GM21737 (cell line): ENCODE measurements around the gene GLB1L2.

ENCODE experiments used
- ATAC-seq: cut with Tn5 transposase; IDR thresholded peaks from one replicate; pipeline ENCODE4 v1.9.1; 2021; ENCODE audit warnings: mild to moderate bottlenecking, moderate library complexity; ENCODE audit not compliant: unreplicated experiment

GLB1L2 gene

DNA sequence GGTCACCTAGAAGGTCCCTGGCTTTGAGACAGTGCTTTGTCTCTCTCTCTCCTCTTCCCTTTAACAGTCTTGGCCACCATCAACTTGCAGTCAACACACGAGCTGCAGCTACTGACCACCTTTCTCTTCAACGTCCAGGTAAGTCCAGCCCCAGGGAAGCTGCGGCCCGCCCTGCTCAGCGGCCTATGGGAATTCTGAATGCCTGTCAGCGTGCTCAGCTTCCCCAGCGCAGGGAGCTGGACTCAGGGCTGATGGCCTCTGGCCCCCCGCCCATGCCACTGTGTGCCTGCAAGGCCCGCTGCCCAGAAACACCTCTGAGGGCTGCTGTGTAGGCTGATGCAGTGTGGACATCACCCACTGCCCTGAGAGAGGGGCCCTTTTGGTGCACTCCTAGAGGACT is 32.5 kb downstream of the GLB1L2 start:
- no peak for ATAC-seq

- no peak for ATAC-seq
These were observed 33.5 kb downstream of the GLB1L2 start for GRCh38 chr11:134365011-134365925.

- ATAC-seq: no peak
These were observed 34.5 kb downstream of the GLB1L2 start for GRCh38 chr11:134366254-134366653.

- no peak for ATAC-seq
These were observed 36.0 kb downstream of the GLB1L2 start for GRCh38 chr11:134367781-134368180.

- ATAC-seq: no peak
These were observed 38.1 kb downstream of the GLB1L2 start for GRCh38 chr11:134369656-134370525.

DNA sequence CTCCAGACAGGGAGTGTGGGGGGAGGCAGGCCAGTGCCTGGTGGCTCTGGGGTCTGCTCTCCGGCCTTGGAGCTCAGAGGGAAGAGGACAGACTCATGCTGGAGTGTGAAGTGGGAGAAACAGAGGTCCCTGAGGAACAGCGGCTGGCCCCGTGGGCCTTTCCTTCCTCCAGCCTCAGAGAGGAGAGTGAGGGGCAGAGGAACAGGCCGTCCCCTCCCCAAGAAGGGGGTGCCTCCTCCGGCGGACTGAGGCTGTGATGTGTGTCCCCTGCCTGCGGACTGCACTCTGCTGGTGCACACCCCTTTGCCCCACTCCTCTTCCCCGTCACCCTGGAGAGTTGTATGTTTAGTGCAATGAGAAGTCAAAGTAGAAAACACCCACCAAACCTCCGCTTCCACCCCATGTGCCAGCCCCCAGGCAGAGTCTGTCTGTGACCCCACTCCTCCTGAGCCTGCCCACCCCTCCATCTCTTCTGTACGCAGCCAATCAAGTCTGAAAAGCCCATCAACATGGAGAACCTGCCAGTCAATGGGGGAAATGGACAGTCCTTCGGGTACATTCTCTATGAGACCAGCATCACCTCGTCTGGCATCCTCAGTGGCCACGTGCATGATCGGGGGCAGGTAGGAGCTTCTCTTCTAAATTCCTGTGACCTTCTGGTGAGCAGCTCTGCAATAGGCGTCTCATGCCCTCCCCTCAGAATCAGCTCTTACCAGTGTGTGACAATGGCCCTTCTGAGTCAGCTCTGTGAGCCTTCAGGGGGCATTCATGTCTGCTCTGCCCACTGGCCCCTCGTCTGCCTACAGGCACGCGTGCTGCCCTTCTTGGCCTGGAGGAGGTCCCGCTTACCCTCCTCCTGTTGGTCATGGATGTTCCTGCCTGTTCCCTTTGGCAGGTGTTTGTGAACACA is 39.0 kb downstream of the GLB1L2 start:
- ATAC-seq: no peak

- ATAC-seq: no peak
These were observed 39.8 kb downstream of the GLB1L2 start for GRCh38 chr11:134371436-134372185.

DNA sequence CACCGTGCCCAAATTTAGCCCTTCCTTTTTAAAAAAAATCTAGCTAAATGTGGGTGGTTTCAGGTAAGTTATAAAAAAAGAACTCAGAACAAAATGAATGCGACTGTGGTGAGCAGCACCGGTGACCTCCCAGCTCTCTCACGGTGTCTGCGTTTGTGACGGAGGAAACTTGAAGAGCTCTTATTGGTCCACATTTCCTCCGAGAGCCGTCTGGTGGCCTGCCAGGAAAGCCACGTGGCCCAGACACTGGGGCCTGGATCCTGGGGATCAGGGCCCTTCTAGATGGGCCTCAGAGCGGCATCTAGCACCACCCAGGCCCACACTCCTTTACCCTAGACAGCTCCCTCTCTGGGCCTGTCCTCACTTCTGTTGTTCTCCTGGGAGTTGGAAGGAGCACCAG is 40.7 kb downstream of the GLB1L2 start:
- ATAC-seq: no peak

GRCh38 chr11:134372961-134373360 is 41.2 kb downstream of the GLB1L2 start:
- ATAC-seq: no peak

DNA sequence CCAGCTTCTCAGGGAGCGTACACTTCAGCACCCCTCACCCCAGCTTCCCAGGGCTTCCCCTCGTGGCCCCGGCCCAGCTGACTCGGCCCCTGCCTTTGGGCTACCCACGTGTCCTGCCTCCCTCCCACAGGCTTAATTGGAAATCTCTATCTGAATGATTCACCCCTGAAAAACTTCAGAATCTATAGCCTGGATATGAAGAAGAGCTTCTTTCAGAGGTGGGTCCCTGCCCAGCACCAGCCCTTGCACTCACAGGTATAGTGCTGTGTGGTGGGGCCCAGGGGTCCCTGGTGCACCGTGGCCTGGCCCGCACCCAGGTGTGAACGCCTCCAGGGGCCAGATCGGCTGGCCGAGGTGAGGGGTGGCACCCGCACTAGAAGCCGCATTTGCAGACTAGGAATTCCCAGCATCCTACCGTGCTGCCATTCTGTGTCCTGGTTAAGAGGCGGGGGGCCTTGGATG is 41.8 kb downstream of the GLB1L2 start:
- no peak for ATAC-seq

GRCh38 chr11:134374171-134374570 is 42.4 kb downstream of the GLB1L2 start:
- no peak for ATAC-seq

DNA sequence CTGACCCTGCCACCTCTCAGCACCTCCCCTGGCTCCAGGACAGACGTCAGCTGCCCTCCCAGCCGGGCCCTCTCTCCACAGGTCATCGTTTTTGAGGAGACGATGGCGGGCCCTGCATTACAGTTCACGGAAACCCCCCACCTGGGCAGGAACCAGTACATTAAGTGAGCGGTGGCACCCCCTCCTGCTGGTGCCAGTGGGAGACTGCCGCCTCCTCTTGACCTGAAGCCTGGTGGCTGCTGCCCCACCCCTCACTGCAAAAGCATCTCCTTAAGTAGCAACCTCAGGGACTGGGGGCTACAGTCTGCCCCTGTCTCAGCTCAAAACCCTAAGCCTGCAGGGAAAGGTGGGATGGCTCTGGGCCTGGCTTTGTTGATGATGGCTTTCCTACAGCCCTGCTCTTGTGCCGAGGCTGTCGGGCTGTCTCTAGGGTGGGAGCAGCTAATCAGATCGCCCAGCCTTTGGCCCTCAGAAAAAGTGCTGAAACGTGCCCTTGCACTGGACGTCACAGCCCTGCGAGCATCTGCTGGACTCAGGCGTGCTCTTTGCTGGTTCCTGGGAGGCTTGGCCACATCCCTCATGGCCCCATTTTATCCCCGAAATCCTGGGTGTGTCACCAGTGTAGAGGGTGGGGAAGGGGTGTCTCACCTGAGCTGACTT is 43.2 kb downstream of the GLB1L2 start:
- no peak for ATAC-seq

- no peak for ATAC-seq
These were observed 44.5 kb downstream of the GLB1L2 start for GRCh38 chr11:134376150-134376921.

DNA sequence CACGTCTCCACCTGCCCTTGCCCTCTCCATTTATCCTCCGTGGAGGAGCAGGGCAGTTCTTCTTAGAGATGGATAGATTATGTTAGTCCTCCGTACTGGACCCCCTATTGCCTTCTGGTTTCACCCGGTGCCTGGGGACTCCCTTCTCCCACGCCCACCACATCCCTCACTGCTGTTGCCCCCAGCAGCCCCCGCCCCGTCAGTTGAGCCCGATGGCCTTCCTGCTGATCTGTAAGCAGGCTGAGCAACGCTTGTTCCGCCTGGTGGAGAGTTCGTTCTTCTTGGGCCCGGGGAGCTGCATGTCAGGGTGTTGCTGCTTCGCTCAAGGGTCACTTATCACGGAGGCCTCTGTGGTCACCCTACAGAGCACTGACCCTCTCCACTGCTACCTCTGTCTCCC is 46.1 kb downstream of the GLB1L2 start:
- no peak for ATAC-seq

GRCh38 chr11:134379241-134379640 is 47.5 kb downstream of the GLB1L2 start:
- no peak for ATAC-seq

DNA sequence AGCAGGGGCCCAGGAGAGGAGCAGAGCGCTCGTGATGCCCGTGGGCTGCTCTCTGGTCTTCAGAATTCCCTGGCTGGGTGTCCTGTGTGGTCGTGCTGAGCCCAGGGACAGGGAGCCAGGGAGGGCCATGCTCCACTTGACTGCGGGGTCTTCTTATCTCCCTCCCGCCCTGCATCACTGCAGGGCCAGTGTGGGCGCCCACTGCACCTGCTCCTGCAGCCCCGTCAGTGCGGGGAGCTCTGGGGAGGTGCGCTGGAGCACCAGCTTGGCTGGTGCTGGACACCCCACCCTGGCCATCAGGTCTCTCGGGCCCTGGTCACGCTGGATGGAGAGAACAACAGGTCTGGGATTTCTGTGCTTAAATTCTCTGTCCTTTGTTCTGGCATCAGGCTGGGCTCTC is 48.4 kb downstream of the GLB1L2 start:
- no peak for ATAC-seq

DNA sequence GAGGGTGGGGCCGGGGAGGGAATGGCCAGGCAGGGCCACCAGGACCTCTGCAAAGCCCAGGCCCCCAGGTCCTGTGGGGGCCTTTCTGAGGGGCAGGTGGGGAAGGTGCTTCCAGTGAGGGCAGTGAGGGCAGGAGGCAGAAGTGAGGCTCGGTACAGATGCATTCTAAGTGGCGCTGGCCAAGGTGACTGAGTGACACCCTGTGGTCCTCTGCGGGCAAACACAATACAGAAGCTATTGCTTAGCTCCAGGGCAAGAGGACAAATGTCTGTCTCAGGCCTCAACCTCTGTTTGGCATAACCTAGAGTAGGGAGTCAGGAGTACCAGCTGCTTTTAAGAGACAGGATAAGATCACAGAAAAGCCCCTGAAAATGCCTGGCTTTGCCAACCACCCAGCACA is 49.0 kb downstream of the GLB1L2 start:
- no peak for ATAC-seq

GRCh38 chr11:134382257-134382656 is 50.5 kb downstream of the GLB1L2 start:
- ATAC-seq: no peak

DNA sequence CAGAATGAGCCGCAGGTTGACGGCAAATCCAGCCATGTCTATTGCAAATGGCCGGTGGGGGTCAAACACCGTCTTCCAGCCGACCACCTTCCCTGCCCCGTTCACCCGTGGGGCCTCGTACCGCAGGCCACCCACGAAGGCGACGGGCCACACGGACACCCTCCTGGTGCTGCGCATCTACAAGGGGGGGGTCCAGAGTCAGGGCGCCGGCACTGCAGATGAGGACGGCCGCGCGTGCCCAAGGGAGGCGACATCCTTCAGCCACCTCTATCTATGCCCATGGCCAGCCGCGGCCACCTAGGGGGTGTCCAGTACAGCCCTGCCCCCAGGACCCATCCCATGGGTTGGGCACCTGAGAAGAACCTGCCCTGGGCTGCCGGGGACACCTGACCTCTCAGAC is 51.0 kb downstream of the GLB1L2 start:
- ATAC-seq: no peak
